ENCODE data around the gene RSKR.
"Not testable (repeated sequence)": the region's sequence is repeated elsewhere in the genome, so short reads cannot be mapped to it uniquely, and the experiment has no call there.

RSKR gene

DNA sequence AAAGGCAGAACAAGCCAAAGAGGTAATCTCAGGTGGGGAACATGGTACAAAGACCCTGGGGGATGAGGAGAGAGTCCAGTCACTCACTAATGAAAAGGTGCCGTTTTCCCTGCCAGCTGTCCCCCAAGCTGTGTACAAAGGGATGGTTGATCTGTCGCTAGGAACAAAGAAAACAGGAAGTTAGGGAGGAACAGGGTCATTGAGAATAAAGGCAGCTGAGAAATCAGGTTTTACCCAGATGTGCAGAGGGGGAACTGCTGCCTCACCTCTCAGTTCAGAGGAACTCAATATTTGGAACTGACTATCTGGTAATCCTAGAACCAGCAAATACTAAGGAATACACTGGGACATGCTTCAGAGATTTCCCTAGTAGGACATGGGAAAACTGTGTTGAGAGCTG lies 1.5 kb downstream of the RSKR start:
- DNase-seq (ENCODE audit: low spot score in 2 of 2) = no peak
- Mint-ChIP-seq H3K4me1 (peaks cover 18% of the 10 kb centered on the region), H3K9me3 (no peaks in the 10 kb centered on the region), H3K36me3 (peaks cover 19% of the 10 kb centered on the region), H3K27ac (peak overlapping the region; percentile 75), H3K4me3 (no peak overlapping the region), H3K27me3 (no peaks in the 10 kb centered on the region)
- ATAC-seq (ENCODE audit: low read depth) = peak; percentile 57

DNA sequence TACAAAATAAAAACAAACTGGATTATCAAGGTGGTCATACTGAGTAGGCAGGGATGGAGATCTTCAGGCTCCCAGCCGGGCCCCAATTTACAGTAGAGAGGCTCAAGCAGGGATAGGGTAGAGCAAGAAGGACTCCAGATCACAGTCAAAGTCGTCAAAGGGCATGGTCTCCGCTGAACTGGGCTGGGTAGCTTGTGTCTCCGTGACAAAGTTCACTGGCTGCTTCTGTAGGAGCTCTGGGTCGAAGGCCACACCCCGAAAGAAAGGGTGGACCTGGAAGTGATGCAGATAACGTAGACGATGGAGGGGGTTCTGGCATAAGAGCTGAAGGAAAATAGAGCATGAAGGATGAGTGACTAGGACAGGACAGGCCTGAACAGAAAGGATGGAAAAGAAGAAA lies 3.6 kb downstream of the RSKR start:
- DNase-seq (ENCODE audit: low spot score in 2 of 2) (no peak), ATAC-seq (ENCODE audit: low read depth) (no peak)
- H3K36me3 Mint-ChIP-seq = peaks cover 7% of the 10 kb centered on the region
- peak overlapping the region; percentile 14 for H3K27ac Mint-ChIP-seq
- no peaks in the 10 kb centered on the region for H3K27me3 Mint-ChIP-seq
- peaks cover 18% of the 10 kb centered on the region for H3K4me1 Mint-ChIP-seq
- no peaks in the 10 kb centered on the region for H3K9me3 Mint-ChIP-seq
- no peak overlapping the region for H3K4me3 Mint-ChIP-seq

DNA sequence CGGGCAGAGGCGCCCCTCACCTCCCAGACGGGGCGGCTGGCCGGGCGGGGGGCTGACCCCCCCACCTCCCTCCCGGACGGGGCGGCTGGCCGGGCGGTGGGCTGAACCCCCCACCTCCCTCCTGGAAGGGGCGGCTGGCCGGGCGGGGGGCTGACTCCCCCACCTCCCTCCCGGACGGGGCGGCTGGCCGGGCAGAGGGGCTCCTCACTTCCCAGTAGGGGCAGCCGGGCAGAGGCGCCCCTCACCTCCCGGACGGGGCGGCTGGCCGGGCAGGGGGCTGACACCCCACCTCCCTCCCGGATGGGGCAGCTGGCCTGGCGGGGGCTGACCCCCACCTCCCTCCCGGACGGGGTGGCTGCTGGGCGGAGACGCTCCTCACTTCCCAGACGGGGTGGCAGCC lies 10.0 kb downstream of the RSKR start:
- H3K27me3 Mint-ChIP-seq, H3K4me1 Mint-ChIP-seq, H3K9me3 Mint-ChIP-seq: not testable (repeated sequence)

DNA sequence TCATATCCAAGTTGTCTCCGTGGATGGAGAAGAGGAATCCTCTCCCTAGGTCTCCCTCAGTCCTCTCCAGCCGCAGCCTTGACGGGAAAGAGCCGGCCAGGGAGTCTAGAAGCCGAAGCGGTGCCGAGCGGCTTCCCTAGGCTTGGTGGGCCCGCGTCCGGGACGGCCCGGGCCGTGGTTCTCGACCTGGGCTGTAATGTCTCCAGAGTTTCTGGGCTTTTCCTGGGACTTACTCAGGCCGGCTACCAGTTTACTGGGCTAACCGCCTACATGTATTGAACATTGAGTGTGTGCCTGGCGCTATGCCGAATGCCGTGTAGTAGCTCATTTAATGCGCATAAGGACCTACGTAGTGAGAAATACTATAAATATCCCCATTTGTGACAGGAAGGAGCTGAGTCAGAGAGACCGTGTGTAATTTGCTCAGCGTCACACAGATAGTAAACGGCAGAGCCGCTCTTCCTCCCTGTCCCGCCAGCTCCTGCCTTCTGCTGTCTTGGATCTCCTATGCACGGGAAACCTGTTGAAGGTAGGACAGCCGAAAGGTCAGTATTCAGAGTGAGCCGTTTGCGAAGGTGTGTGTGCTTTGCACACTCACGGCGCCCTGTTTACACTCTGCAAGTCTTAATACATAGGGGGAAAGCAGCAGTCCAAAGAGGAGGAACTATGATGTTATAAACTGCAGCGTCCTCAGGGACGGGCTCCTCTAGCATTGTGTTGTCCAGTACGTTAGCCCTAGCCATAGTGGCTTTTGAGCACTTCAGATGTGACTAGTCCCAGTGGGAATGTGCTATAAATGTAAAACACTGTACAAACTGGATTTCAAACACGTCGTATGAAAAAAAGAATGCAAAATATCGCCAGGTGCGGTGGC lies 14.4 kb downstream of the RSKR start:
- peak in 1 of 2 donors; percentile 49 for DNase-seq (ENCODE audit: low spot score in 2 of 2)
- peaks cover 20% of the 10 kb centered on the region for H3K4me1 Mint-ChIP-seq
- peak overlapping the region; percentile 95 for H3K4me3 Mint-ChIP-seq
- H3K36me3 Mint-ChIP-seq = peaks cover 2% of the 10 kb centered on the region
- no peaks in the 10 kb centered on the region for H3K9me3 Mint-ChIP-seq
- peak; percentile 58 for ATAC-seq (ENCODE audit: low read depth)
- no peaks in the 10 kb centered on the region for H3K27me3 Mint-ChIP-seq
- H3K27ac Mint-ChIP-seq = peak overlapping the region; percentile 98

More for the DNA sequence above, 10.0 kb downstream of the RSKR start:
- not testable (repeated sequence) for H3K36me3 Mint-ChIP-seq; DNase-seq (ENCODE audit: low spot score in 2 of 2); ATAC-seq (ENCODE audit: low read depth); H3K27ac Mint-ChIP-seq; H3K4me3 Mint-ChIP-seq

DNA sequence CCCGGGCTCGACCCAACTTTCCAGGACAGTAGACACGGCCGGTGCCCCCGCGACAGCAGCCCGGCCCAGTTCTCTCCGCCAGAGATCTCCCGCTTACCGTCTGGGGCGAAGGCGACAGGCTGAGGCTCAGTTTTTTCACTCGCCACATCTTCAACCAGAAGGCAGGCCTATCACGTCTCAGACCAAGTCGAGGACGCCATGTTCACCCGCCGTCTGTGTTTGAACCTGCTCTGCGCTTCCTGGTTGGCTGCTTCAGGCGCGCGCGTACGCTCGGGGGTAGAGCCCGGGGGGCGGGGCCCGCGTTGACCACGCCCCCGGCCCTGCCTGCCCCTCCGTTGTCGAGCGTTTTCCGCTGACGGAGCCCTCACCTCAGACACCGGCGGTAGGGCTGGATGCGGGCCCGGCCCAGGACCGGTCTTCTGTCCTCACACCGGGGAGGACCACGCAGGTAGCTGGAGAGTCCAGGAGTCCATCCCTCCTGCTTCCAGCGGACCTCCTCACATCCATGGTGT lies 15.1 kb downstream of the RSKR start, which contains the start of gene SPAG5:
SPAG5 (minus strand) TSS at position 227 of the 512 bp plus-strand sequence; CDS start at position 148, 79 bp downstream.
- peak within 1 kb of the TSS; percentile 95 for H3K4me3 Mint-ChIP-seq

DNA sequence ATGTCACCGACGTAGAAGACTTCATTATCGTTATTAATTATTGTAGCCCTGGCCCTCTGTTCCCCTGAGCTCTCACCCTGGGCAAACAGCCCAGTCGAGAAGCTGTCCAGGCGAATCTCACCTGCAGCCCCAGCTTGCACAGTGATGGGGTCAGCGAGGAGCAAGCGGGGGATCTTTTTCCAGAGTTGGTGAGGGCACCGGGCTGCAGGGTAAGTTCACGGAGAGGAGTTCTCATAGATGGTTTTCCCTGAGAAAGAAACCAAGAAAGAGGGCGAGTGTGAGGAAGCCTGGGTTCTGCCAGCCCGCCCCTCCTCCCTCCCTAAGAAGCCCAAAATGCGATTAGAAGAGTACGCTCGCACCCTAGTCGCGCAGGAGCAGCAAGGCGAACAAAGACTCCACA lies 15.6 kb downstream of the RSKR start:
- peak overlapping the region; percentile 95 for H3K4me3 Mint-ChIP-seq
- no peaks in the 10 kb centered on the region for H3K27me3 Mint-ChIP-seq
- no peaks in the 10 kb centered on the region for H3K9me3 Mint-ChIP-seq
- H3K4me1 Mint-ChIP-seq = peaks cover 20% of the 10 kb centered on the region
- ATAC-seq (ENCODE audit: low read depth) = no peak
- H3K36me3 Mint-ChIP-seq = no peaks in the 10 kb centered on the region
- DNase-seq (ENCODE audit: low spot score in 2 of 2) = no peak
- H3K27ac Mint-ChIP-seq = peak overlapping the region; percentile 98

More for the DNA sequence above, 15.1 kb downstream of the RSKR start, which contains the start of gene SPAG5:
- Mint-ChIP-seq H3K27ac (peak within 1 kb of the TSS; percentile 98), H3K36me3 (no peaks in the 10 kb centered on the region), H3K27me3 (no peaks in the 10 kb centered on the region), H3K9me3 (no peaks in the 10 kb centered on the region), H3K4me1 (peaks cover 20% of the 10 kb centered on the region)
- ATAC-seq (ENCODE audit: low read depth) (peak; percentile 92), DNase-seq (ENCODE audit: low spot score in 2 of 2) (peak; percentile 93 to 97)

DNA sequence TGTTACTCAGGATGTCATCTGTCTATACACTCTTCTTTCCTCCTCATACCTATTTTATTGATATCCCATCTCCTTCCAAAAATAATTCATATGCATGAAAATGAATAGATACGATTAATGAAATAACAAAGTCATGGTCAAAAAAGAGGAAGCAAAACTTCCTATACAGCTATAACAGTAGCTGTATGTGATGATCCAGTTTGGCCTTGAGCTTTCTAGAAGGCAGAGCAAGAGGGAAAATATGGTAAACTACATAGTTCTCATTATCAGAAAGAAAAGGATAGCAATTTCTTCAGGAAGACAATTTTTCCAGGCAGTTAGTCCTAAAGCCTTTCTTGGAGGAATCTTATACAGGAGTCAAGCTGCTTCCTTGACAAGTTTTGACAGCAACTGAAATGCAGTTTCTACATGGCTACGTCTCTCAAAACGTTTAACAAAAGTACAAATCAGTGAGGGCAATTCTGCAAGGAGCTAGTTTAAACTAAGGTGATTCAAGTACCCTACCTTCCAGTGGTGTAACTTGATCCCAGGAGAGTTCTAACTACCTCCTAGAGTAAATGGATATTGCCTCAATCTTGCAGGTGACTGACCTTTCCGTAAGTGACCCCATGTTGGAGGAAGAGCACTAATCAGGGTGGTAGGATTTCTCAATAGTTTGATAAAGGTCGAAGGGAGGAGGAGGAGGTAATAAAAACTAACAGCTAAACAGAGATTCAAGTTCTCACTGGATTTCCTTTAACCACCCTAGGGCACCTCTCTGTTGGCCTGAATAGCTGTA lies 16.2 kb downstream of the RSKR start:
- Mint-ChIP-seq H3K4me3 (peak overlapping the region; percentile 95), H3K27me3 (no peaks in the 10 kb centered on the region), H3K27ac (peak overlapping the region; percentile 98), H3K4me1 (peaks cover 20% of the 10 kb centered on the region), H3K36me3 (no peaks in the 10 kb centered on the region), H3K9me3 (no peaks in the 10 kb centered on the region)
- no peak for ATAC-seq (ENCODE audit: low read depth)
- no peak for DNase-seq (ENCODE audit: low spot score in 2 of 2)

DNA sequence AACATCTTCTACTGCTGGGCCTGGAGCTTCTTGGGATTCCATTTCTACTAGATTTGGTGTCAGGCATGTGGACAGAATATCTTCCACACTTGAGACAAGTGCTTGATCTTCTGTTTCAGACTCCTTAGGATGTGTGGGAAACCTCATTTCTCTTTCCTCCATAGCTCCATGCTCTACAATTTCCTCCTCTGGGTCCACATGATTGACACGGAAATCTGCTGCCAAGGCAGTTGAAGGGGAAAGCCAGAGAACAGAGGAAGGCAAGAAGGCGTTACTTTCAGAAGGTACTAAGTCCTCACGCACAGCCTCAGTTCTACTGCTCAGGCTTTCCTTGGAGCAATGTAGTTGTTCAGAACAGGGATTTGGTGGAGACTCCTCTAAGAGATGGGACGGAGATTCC lies 21.7 kb downstream of the RSKR start:
- H3K36me3 Mint-ChIP-seq = peaks cover 2% of the 10 kb centered on the region
- H3K4me1 Mint-ChIP-seq = peaks cover under 1% of the 10 kb centered on the region
- no peak overlapping the region for H3K4me3 Mint-ChIP-seq
- no peak overlapping the region for H3K27ac Mint-ChIP-seq
- H3K9me3 Mint-ChIP-seq = no peaks in the 10 kb centered on the region
- DNase-seq (ENCODE audit: low spot score in 2 of 2) (no peak), ATAC-seq (ENCODE audit: low read depth) (no peak)
- H3K27me3 Mint-ChIP-seq = no peaks in the 10 kb centered on the region

DNA sequence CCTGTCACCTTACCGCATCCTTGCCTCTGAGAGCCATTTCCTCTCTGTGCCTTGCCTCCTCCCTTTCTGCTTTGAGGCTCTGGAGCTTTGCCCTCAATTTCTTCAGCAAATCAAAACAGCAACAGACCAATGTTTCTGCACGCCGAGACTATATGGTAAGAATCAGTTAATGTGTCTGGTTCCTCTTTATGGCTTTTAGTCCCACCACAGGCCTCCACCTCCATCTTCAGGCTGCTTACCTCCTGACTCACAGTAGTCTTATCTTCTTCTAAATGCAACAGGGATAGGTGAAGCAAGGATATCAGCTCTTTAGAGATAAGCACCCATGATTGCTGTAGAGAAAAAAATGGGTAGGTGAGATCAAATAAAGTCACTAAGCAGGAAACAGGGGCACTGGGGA lies 28.1 kb downstream of the RSKR start:
- no peaks in the 10 kb centered on the region for H3K27me3 Mint-ChIP-seq
- H3K4me3 Mint-ChIP-seq = no peak overlapping the region
- ATAC-seq (ENCODE audit: low read depth) = no peak
- peaks cover 5% of the 10 kb centered on the region for H3K36me3 Mint-ChIP-seq
- no peak for DNase-seq (ENCODE audit: low spot score in 2 of 2)
- no peaks in the 10 kb centered on the region for H3K9me3 Mint-ChIP-seq
- no peak overlapping the region for H3K27ac Mint-ChIP-seq
- no peaks in the 10 kb centered on the region for H3K4me1 Mint-ChIP-seq

DNA sequence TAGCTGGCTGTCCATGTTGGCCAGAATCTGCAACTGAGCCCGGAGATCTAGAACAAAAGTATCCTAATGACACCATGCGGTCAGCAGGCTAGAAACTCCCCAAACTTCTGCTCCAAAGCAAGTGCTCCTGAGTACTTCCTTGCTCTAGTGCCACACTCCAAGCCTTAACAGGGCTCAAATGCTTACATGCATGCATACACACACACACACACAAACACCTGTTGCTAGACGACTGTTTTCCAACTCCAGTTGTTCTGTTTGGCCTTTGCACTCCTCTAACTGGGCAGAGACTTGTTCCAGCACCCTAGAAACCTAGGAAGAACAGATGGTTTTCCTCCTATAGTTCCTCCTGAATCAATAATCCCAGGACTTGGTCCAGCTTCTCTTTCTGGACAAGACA lies 29.6 kb downstream of the RSKR start:
- Mint-ChIP-seq H3K9me3 (no peaks in the 10 kb centered on the region), H3K27ac (no peak overlapping the region), H3K4me3 (no peak overlapping the region), H3K36me3 (peaks cover 5% of the 10 kb centered on the region), H3K4me1 (no peaks in the 10 kb centered on the region), H3K27me3 (no peaks in the 10 kb centered on the region)
- no peak for DNase-seq (ENCODE audit: low spot score in 2 of 2)
- ATAC-seq (ENCODE audit: low read depth) = no peak

DNA sequence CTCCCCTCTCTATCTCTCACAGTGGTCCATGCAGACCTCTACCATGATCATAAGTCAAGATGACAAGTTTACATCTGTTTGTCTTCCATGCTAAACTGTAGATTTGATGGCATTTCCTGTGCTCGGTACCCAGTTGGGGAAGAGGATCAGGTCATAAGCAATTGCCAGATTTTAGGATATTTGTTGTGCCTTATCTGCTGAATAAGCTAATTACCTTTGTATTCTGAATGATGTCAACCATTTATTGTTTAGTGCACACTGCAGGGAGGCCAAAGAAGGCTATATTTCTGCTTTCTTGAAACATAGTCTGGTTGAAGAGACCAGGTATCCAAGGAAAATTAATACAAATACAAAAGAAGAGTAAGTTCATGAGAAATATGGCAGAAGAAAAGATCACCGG lies 31.5 kb downstream of the RSKR start:
- no peak for ATAC-seq (ENCODE audit: low read depth)
- H3K4me1 Mint-ChIP-seq = no peaks in the 10 kb centered on the region
- H3K4me3 Mint-ChIP-seq = no peak overlapping the region
- DNase-seq (ENCODE audit: low spot score in 2 of 2) = no peak
- H3K9me3 Mint-ChIP-seq = no peaks in the 10 kb centered on the region
- H3K27ac Mint-ChIP-seq = no peak overlapping the region
- peaks cover 5% of the 10 kb centered on the region for H3K36me3 Mint-ChIP-seq
- H3K27me3 Mint-ChIP-seq = no peaks in the 10 kb centered on the region

DNA sequence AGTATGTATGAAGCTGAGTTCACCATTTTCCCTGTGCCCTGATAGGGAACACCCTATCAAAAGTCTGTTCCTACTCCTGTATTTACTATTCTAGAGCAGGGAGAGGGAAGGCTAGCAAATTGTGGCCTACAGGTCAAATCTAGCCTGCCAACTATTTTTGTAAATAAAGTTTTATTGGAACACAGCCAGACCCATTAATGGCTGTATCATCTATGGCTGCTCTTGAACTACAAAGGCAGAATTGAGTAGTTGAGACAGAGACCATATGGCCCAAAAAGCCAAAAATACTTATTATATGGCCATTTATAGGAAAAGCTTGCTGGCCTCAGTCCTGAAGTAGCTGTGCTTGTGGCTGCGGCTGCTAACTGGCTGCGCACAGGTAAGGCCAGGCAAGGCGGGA lies 33.0 kb downstream of the RSKR start:
- H3K27me3 Mint-ChIP-seq = no peaks in the 10 kb centered on the region
- no peaks in the 10 kb centered on the region for H3K9me3 Mint-ChIP-seq
- DNase-seq (ENCODE audit: low spot score in 2 of 2) (no peak), ATAC-seq (ENCODE audit: low read depth) (no peak)
- H3K27ac Mint-ChIP-seq = no peak overlapping the region
- no peak overlapping the region for H3K4me3 Mint-ChIP-seq
- peaks cover 4% of the 10 kb centered on the region for H3K36me3 Mint-ChIP-seq
- H3K4me1 Mint-ChIP-seq = peaks cover 9% of the 10 kb centered on the region

DNA sequence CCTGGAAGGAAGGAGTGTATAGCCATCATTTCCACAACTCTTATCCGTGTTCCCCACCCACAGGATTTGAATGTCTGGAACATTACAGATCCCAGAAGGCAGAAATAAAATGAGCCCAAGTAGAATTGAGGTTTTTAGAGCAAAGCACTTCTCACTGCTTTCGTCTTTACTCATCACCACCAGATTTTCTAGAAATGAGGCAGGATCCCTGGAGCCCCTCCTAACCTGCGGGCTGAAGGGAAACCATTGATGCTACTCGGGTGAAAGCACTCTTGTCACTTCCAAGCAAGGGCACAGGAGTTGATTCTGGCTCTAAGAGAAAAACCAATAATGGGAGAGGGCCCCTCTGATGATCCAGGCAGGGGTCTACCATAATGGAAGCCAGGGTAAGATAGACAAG lies 34.5 kb downstream of the RSKR start:
- ATAC-seq (ENCODE audit: low read depth) (no peak), DNase-seq (ENCODE audit: low spot score in 2 of 2) (no peak)
- Mint-ChIP-seq H3K4me1 (peaks cover 12% of the 10 kb centered on the region), H3K4me3 (no peak overlapping the region), H3K9me3 (no peaks in the 10 kb centered on the region), H3K36me3 (no peaks in the 10 kb centered on the region), H3K27ac (no peak overlapping the region), H3K27me3 (no peaks in the 10 kb centered on the region)
